ENCODE measurements around the gene CARD16.

The CARD16 gene

GRCh38 chr11:104992781-104993180, 52.4 kb downstream of the CARD16 start:
- no peak for DNase-seq (ENCODE audit: low read depth)

- DNase-seq (ENCODE audit: low read depth): no peak
These were observed 53.1 kb downstream of the CARD16 start for GRCh38 chr11:104991994-104992393.
